DND-41 (cell line): Measurements from ENCODE around the gene NTN5.
A peak's percentile ranks its signal among the peaks of the same experiment; 100 is the strongest.

Source experiments
- ATAC-seq: fragments of 200-7000 bp; cut with Tn5 transposase; 3 replicates; pipeline ENCODE4 v1.9.1; 2021; ENCODE audit warnings: low read depth; ENCODE audit not compliant: insufficient read depth
- DNase-seq: peaks from one replicate; pipeline ENCODE4 v3.0.0-alpha.2; 2020
- H2AFZ ChIP-seq: 2 replicates; pipeline ENCODE4 v1.6.0; 2012; ENCODE audit warnings: low read depth, low read length
- H3K27ac ChIP-seq: 2 replicates; pipeline ENCODE4 v1.5.1; 2012; ENCODE audit warnings: low read length, inconsistent platforms
- H3K27me3 ChIP-seq: fragments of 200-600 bp; sonication (generic); 2 replicates; pipeline ENCODE4 v1.6.0; 2012; ENCODE audit warnings: low read length, mild to moderate bottlenecking, inconsistent platforms; ENCODE audit not compliant: insufficient read depth, poor library complexity
- H3K36me3 ChIP-seq: 2 replicates; pipeline ENCODE4 v1.5.1; 2012; ENCODE audit warnings: low read length, inconsistent platforms; ENCODE audit not compliant: insufficient read depth
- H3K4me1 ChIP-seq: 2 replicates; pipeline ENCODE4 v1.5.1; 2012; ENCODE audit warnings: mild to moderate bottlenecking, low read length; ENCODE audit not compliant: insufficient read depth
- H3K4me2 ChIP-seq: 2 replicates; pipeline ENCODE4 v1.6.0; 2012; ENCODE audit warnings: mild to moderate bottlenecking, moderate library complexity, low read length, inconsistent platforms; ENCODE audit not compliant: insufficient read depth
- H3K4me3 ChIP-seq, 2 experiments: fragments of 200-600 bp in 1 of 2; shearing (Covaris generic) in 1 of 2; 2 replicates each; pipeline ENCODE4 v1.5.1; 2012 to 2016; ENCODE audit warnings: inconsistent platforms in 2 of 2, low read length in 2 of 2, mild to moderate bottlenecking in 2 of 2, low read depth in 1 of 2, moderate library complexity in 1 of 2
- H3K79me2 ChIP-seq: 2 replicates; pipeline ENCODE4 v1.6.0; 2012; ENCODE audit warnings: low read length, inconsistent platforms; ENCODE audit not compliant: insufficient read depth
- H3K9ac ChIP-seq: 2 replicates; pipeline ENCODE4 v1.6.0; 2012; ENCODE audit warnings: low read depth, mild to moderate bottlenecking, inconsistent platforms, low read length, moderate library complexity
- H3K9me3 ChIP-seq: 2 replicates; pipeline ENCODE4 v1.5.1; 2012; ENCODE audit warnings: low read length, moderate library complexity, mild to moderate bottlenecking, inconsistent platforms; ENCODE audit not compliant: insufficient read depth, severe bottlenecking
- H4K20me1 ChIP-seq: 2 replicates; pipeline ENCODE4 v1.6.0; 2012; ENCODE audit warnings: low read length; ENCODE audit not compliant: insufficient read depth
- CTCF ChIP-seq: IDR thresholded peaks from 2 replicates; pipeline ENCODE4 v1.5.1; 2012; ENCODE audit warnings: borderline replicate concordance, low read length, moderate library complexity, mild to moderate bottlenecking; ENCODE audit not compliant: poor library complexity, severe bottlenecking; ENCODE audit errors: extremely low read depth
- EZH2 ChIP-seq: IDR thresholded peaks from 3 replicates; pipeline ENCODE4 v1.6.1; 2012; ENCODE audit warnings: borderline replicate concordance, low read depth, mild to moderate bottlenecking, moderate library complexity, low read length, inconsistent platforms; ENCODE audit not compliant: severe bottlenecking

Gene NTN5

GRCh38 chr19:48618916-48619691 is 53.7 kb downstream of the NTN5 start, which contains the start of the genes RPL18 and SPHK2:
TSS of gene RPL18 (minus strand) at chr19:48619178. CDS start at chr19:48619143, 35 bp downstream.
TSS of gene SPHK2 (plus strand) at chr19:48619506. CDS start at chr19:48620515, 1,009 bp downstream.
- peaks cover 60% of the 10 kb centered on the region for H3K4me1 ChIP-seq
- peak within 1 kb of the TSS; percentile 93 for H3K27ac ChIP-seq
- DNase-seq (peak; percentile 98), ATAC-seq (peak; percentile 77)
- TF ChIP-seq EZH2 (no peak), CTCF (peak; percentile 6)
- H3K36me3 ChIP-seq = peaks cover 49% of the 10 kb centered on the region
- peak within 1 kb of the TSS; percentile 91 for H3K9ac ChIP-seq
- H3K4me2 ChIP-seq = peak within 1 kb of the TSS; percentile 95
- H3K27me3 ChIP-seq = no peaks in the 10 kb centered on the region
- peak within 1 kb of the TSS; percentile 77 to 95 for H3K4me3 ChIP-seq
- H4K20me1 ChIP-seq = peaks cover 41% of the 10 kb centered on the region
- H3K9me3 ChIP-seq = no peaks in the 10 kb centered on the region
- H2AFZ ChIP-seq = peak within 1 kb of the TSS; percentile 73
- H3K79me2 ChIP-seq = peaks cover 65% of the 10 kb centered on the region

GRCh38 chr19:48618278-48618915 is 54.4 kb downstream of the NTN5 start:
- no peaks in the 10 kb centered on the region for H3K9me3 ChIP-seq
- peaks cover 49% of the 10 kb centered on the region for H3K36me3 ChIP-seq
- TF ChIP-seq CTCF (no peak), EZH2 (no peak)
- peaks cover 55% of the 10 kb centered on the region for H3K4me1 ChIP-seq
- peak overlapping the region; percentile 70 for H2AFZ ChIP-seq
- ATAC-seq (no peak), DNase-seq (no peak)
- no peaks in the 10 kb centered on the region for H3K27me3 ChIP-seq
- peaks cover 48% of the 10 kb centered on the region for H4K20me1 ChIP-seq
- peak overlapping the region; percentile 87 for H3K4me2 ChIP-seq
- peak overlapping the region; percentile 77 to 92; a peak in 3 of 4 replicates for H3K4me3 ChIP-seq
- peak overlapping the region; percentile 90 for H3K27ac ChIP-seq
- peak overlapping the region; percentile 91 for H3K9ac ChIP-seq
- H3K79me2 ChIP-seq = peaks cover 61% of the 10 kb centered on the region

GRCh38 chr19:48617146-48617937 is 55.5 kb downstream of the NTN5 start:
- peak overlapping the region; percentile 90 for H3K27ac ChIP-seq

More at GRCh38 chr19:48617146-48617937, 55.5 kb downstream of the NTN5 start:
- Histone ChIP-seq H2AFZ (no peak overlapping the region), H3K9me3 (no peaks in the 10 kb centered on the region), H4K20me1 (peaks cover 50% of the 10 kb centered on the region), H3K9ac (peak overlapping the region; percentile 91), H3K79me2 (peaks cover 55% of the 10 kb centered on the region), H3K4me1 (peaks cover 44% of the 10 kb centered on the region), H3K27me3 (no peaks in the 10 kb centered on the region), H3K4me2 (peak overlapping the region; percentile 87), H3K4me3 (peak overlapping the region; percentile 77 to 92; a peak in 3 of 4 replicates), H3K36me3 (peaks cover 47% of the 10 kb centered on the region)
- peak; percentile 2 for TF ChIP-seq CTCF
- TF ChIP-seq EZH2 = no peak
- no peak for ATAC-seq
- DNase-seq = no peak
